Measurements from ENCODE around the gene FCRL3. TPM values are rescaled to one million over a fixed set of nuclear protein-coding genes. Genes with fewer than 3 reads are reported as not detected.

The FCRL3 gene
- total and polyA plus RNA-seq, 2 of the 13 experiments (the other 11 are each of a cell fraction or from before 2014, with no cell fraction given), result not detected

Other genes with a start within 250 kb of the FCRL3 start
- not detected in 2 replicates for gene FCRL5, start 148.3 kb downstream of the FCRL3 start, total RNA-seq (2016; rRNA removed; fragmentation: Illumina TruSeq; extraction: Trizol)
- not detected in 2 replicates for gene FCRL5, start 148.3 kb downstream of the FCRL3 start, polyA plus RNA-seq (2011; rRNA removed)
- not detected in 2 replicates for gene FCRL4, start 102.7 kb downstream of the FCRL3 start, total RNA-seq (2016; rRNA removed; fragmentation: Illumina TruSeq; extraction: Trizol)
- gene FCRL4, start 102.7 kb downstream of the FCRL3 start, polyA plus RNA-seq (2011; rRNA removed), result not detected in 2 replicates
- gene FCRL2, start 76.4 kb upstream of the FCRL3 start, total RNA-seq (2016; rRNA removed; fragmentation: Illumina TruSeq; extraction: Trizol), result not detected in 2 replicates
- gene FCRL2, start 76.4 kb upstream of the FCRL3 start, polyA plus RNA-seq (2011; rRNA removed), result not detected in 2 replicates
- not detected in 2 replicates for gene FCRL1, start 119.4 kb upstream of the FCRL3 start, total RNA-seq (2016; rRNA removed; fragmentation: Illumina TruSeq; extraction: Trizol)
- gene FCRL1, start 119.4 kb upstream of the FCRL3 start, polyA plus RNA-seq (2011; rRNA removed), result not detected in 2 replicates
- not detected in 2 replicates for gene CD5L, start 141.0 kb upstream of the FCRL3 start, total RNA-seq (2016; rRNA removed; fragmentation: Illumina TruSeq; extraction: Trizol)
- gene CD5L, start 141.0 kb upstream of the FCRL3 start, polyA plus RNA-seq (2011; rRNA removed), result not detected in 2 replicates

All from HepG2 (cell line).